DMS79 treated with DMSO at 0.1 percent for 48 hours (cell line): ENCODE measurements around the gene LASP1NB.
"Not testable (repeated sequence)": the region's sequence is repeated elsewhere in the genome, so short reads cannot be mapped to it uniquely, and the experiment has no call there.

ENCODE experiments used
- DNase-seq: peaks from one replicate; lab custom pipeline; 2025; lab: John Stamatoyannopoulos, UW

The LASP1NB gene

DNA sequence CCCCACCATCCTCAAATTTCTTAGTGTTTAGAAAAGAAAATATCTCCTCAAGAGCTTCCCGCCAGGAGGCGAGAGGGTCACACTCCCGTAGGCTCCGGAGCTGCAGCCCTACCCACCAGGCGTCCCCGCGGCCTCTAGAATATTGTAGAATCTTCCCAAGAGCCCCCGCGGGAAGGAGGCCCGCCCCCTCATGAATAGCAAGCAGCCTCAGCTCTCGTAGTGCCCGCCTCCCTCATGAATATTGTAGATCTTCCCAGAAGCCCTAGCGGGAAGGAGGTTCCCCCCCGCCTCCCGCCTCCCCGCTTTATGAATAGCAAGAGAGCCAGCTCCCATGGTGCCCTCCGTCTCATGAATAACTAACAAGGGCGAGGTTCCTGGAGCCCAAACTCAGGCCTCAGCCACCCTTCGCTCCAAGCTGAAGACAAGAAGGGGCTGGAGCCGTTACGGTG is 41.9 kb downstream of the LASP1NB start, which contains the start of gene FBXO47:
TSS of gene FBXO47 (minus strand) at position 114 of the 449 bp plus-strand sequence. CDS start 4,378 bp downstream, outside the sequence.
- no peak for DNase-seq

DNA sequence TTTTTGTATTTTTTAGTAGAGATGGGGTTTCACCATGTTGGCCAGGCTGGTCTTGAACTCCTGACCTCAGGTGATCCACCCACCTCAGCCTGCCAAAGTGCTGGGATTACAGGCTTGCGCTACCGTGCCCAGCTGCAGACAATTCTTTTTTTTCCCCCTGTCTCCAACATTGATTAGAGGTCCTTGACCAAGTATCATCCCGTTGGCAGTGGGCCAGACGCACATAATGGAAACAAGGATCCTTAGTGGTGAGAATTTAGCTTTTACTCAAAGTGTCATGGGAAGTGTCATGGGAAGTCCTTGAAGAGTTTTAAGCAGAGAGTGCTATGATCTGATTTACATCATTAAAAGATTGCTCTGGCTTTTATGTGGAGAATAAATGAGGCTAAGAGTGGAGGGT is 43.9 kb downstream of the LASP1NB start:
- no peak for DNase-seq

DNA sequence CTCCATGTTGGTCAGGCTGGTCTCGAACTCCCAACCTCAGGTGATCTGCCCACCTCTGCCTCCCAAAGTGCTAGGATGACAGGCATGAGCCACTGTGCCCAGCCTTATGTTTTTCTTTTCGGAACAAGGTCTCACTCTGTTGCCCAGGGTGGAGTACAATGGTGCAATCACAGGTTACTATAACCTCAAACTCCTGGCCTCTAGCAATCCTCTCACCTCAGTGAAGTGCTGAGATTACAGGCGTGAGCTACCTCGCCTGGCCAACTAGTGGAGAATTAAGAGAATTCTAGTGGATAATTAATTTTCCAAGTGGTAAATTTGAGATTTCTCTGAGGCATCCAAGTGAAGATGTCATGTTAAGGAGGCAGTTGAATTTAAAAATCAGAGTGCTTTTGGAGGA is 44.7 kb downstream of the LASP1NB start:
- DNase-seq: no peak

DNA sequence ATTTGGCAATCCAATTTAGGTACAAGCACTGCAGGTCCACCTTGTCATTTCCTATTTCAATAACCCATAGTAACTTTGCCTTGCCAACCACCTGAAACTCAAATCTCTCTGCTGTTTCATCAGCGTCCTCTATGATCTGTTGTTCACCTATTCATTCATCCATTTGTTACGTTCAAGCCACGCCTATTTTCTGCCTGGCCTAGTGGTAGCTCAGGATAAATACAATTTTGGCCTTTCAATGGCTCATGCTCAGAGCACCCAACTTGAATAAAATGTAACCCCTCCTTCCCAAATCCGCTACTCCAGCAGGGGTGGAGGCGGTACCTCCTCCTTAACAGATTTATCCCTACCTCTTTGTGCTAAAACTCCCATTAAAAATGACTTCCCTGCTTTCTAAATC is 45.4 kb downstream of the LASP1NB start:
- DNase-seq: no peak

DNA sequence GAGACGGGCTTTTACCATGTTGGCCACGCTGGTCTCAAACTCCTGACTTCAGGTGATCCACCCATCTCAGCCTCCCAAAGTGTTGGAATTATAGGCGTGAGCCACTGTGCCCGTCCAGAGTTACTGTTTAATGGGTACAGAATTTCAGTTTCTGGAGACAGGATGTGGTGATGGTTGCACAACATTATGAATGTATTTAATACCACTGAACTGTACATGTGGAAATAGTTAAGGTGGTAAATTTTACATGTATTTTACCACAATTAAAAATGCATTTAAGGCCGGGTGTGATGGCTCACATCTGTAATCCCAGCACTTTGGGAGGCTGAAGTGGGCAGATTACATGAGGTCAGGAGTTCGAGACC is 50.8 kb downstream of the LASP1NB start:
- not testable (repeated sequence) for DNase-seq

DNA sequence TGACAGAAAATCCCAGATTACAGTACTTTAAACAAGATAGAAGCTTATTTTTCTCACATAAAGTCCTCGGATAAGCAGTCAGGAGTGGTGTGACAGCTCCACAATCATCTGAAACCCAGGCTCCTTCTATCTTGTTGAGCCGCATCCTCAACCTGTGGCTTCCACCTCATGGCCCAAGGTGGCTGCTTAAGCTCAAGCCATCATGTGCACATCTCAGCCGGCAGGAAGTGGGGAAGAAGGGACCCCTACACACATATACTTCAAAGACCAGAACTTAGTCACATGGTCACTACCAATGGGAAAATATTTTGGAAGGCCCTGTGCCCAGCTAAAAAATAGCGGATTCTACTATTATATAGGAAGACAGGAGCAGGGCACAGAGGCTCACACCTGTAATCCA is 52.8 kb downstream of the LASP1NB start:
- DNase-seq: no peak
